ENCODE data around the gene EIF4E2. TPM values are rescaled to one million over a fixed set of nuclear protein-coding genes. Genes with fewer than 3 reads are reported as not detected.
"Not testable (repeated sequence)": the region's sequence is repeated elsewhere in the genome, so short reads cannot be mapped to it uniquely, and the experiment has no call there.

The EIF4E2 gene
- total RNA-seq, 6 donors from 2014 or later, result 24.1 to 96.4 (median 57.2) TPM

GRCh38 chr2:232530626-232531260, 19.7 kb upstream of the EIF4E2 start:
- Histone ChIP-seq H3K4me1 (peaks cover 0 to 2% (median 0%) of the 10 kb centered on the region in 4 donors), H3K27me3 (peaks cover 0 to 2% (median under 1%) of the 10 kb centered on the region in 4 donors), H3K9me3 (no peaks in the 10 kb centered on the region), H3K27ac (no peak overlapping the region), H3K4me3 (no peak overlapping the region), H3K36me3 (no peaks in the 10 kb centered on the region)
- DNase-seq (no peak), ATAC-seq (ENCODE audit: low FRiP score in 2 of 2) (no peak)
- TF ChIP-seq EP300 (IDR thresholded peaks at IDR 0.05) (no peak), POLR2A (IDR thresholded peaks at IDR 0.05) (no peak), POLR2AphosphoS5 (IDR thresholded peaks at IDR 0.05) (no peak), CTCF (IDR thresholded peaks at IDR 0.05) (no peak)
- 64 to 72% methylated on average over 5 to 9 of the region's 9 CpGs for WGBS, 2 donors

- Histone ChIP-seq H3K36me3 (no peaks in the 10 kb centered on the region), H3K4me3 (no peak overlapping the region), H3K27ac (no peak overlapping the region), H3K4me1 (no peaks in the 10 kb centered on the region), H3K27me3 (no peaks in the 10 kb centered on the region), H3K9me3 (peaks cover 0 to 7% (median 3%) of the 10 kb centered on the region in 4 donors)
- DNase-seq (no peak), ATAC-seq (ENCODE audit: low FRiP score in 2 of 2) (no peak)
- TF ChIP-seq CTCF (IDR thresholded peaks at IDR 0.05) (no peak), POLR2A (IDR thresholded peaks at IDR 0.05) (no peak), EP300 (IDR thresholded peaks at IDR 0.05) (no peak), POLR2AphosphoS5 (IDR thresholded peaks at IDR 0.05) (no peak)
- WGBS, 2 donors, result 74 to 79% methylated on average over 8 to 9 of the region's 9 CpGs
Measured at GRCh38 chr2:232532419-232532818, 18.1 kb upstream of the EIF4E2 start.

- H3K4me3 ChIP-seq; H3K27me3 ChIP-seq; H3K36me3 ChIP-seq; H3K27ac ChIP-seq; DNase-seq; H3K4me1 ChIP-seq; ATAC-seq (ENCODE audit: low FRiP score in 2 of 2); H3K9me3 ChIP-seq: not testable (repeated sequence)
- 78 to 89% methylated on average over 7 of the region's 7 CpGs for WGBS, 2 donors
Measured at GRCh38 chr2:232532821-232533220, 17.7 kb upstream of the EIF4E2 start.

- no peaks in the 10 kb centered on the region for H3K27me3 ChIP-seq
- H3K36me3 ChIP-seq, result no peaks in the 10 kb centered on the region
- ATAC-seq (ENCODE audit: low FRiP score in 2 of 2) (peak in 1 of 2 donors; percentile 15), DNase-seq (peak in 1 of 2 donors; percentile 78)
- no peak overlapping the region for H3K4me3 ChIP-seq
- H3K27ac ChIP-seq, result no peak overlapping the region
- peaks cover 0 to 7% (median 3%) of the 10 kb centered on the region in 4 donors for H3K9me3 ChIP-seq
- TF ChIP-seq CTCF (IDR thresholded peaks at IDR 0.05) (no peak), POLR2A (IDR thresholded peaks at IDR 0.05) (no peak), POLR2AphosphoS5 (IDR thresholded peaks at IDR 0.05) (no peak), EP300 (IDR thresholded peaks at IDR 0.05) (no peak)
- WGBS, 2 donors, result 76 to 100% methylated on average over 1 to 7 of the region's 13 CpGs
- H3K4me1 ChIP-seq, result no peaks in the 10 kb centered on the region
Measured at GRCh38 chr2:232533944-232534710, 16.4 kb upstream of the EIF4E2 start.

- ATAC-seq (ENCODE audit: low FRiP score in 2 of 2), result no peak
- peak in 1 of 2 donors; percentile 71 for DNase-seq
- Histone ChIP-seq H3K36me3 (no peaks in the 10 kb centered on the region), H3K27ac (no peak overlapping the region), H3K4me1 (no peaks in the 10 kb centered on the region), H3K4me3 (no peak overlapping the region), H3K9me3 (peaks cover 0 to 7% (median 3%) of the 10 kb centered on the region in 4 donors), H3K27me3 (no peaks in the 10 kb centered on the region)
- no peak for TF ChIP-seq POLR2A (IDR thresholded peaks at IDR 0.05)
- 68 to 69% methylated on average over 4 to 14 of the region's 14 CpGs for WGBS, 2 donors
Measured at GRCh38 chr2:232534940-232535651, 15.4 kb upstream of the EIF4E2 start.

All from upper lobe of left lung (tissue), 6 donors.